Osteoblast (primary cell): ENCODE data around the gene BEST4. TPM values are rescaled to one million over a fixed set of nuclear protein-coding genes. Genes with fewer than 3 reads are reported as not detected.
A peak's percentile ranks its signal among the peaks of the same experiment; 100 is the strongest.

Experiments
- DNase-seq: peaks from one replicate; pipeline ENCODE4 v3.0.0; 2011; ENCODE audit warnings: low spot score, mixed read lengths; ENCODE audit not compliant: insufficient read length; ENCODE audit errors: missing footprints
- H2AFZ ChIP-seq: 2 replicates; pipeline ENCODE4 v1.6.0; 2011; ENCODE audit warnings: mild to moderate bottlenecking, low read length
- H3K27ac ChIP-seq: 2 replicates; pipeline ENCODE4 v1.5.1; 2011; ENCODE audit warnings: mild to moderate bottlenecking, low read depth, low read length, moderate library complexity
- H3K27me3 ChIP-seq: 2 replicates; pipeline ENCODE4 v1.6.0; 2012; ENCODE audit warnings: mild to moderate bottlenecking, control low read depth, inconsistent platforms, low read length, moderate library complexity; ENCODE audit not compliant: insufficient read depth
- H3K36me3 ChIP-seq: 2 replicates; pipeline ENCODE4 v1.5.1; 2011; ENCODE audit warnings: mild to moderate bottlenecking, low read length, control low read depth, moderate library complexity; ENCODE audit not compliant: insufficient read depth
- H3K4me1 ChIP-seq: 2 replicates; pipeline ENCODE4 v1.5.1; 2011; ENCODE audit warnings: mild to moderate bottlenecking, low read length, control low read depth, moderate library complexity; ENCODE audit not compliant: insufficient read depth
- H3K4me2 ChIP-seq: 2 replicates; pipeline ENCODE4 v1.6.0; 2011; ENCODE audit warnings: mild to moderate bottlenecking, low read length; ENCODE audit not compliant: insufficient read depth
- H3K4me3 ChIP-seq: fragments of 200-600 bp; sonication (generic); 3 replicates; pipeline ENCODE4 v1.5.1; 2012; ENCODE audit warnings: mild to moderate bottlenecking, low read length, inconsistent platforms; ENCODE audit not compliant: insufficient read depth
- H3K79me2 ChIP-seq: 2 replicates; pipeline ENCODE4 v1.6.0; 2012; ENCODE audit warnings: mild to moderate bottlenecking, low read length, control low read depth, inconsistent platforms; ENCODE audit not compliant: insufficient read depth
- H3K9me3 ChIP-seq: 2 replicates; pipeline ENCODE4 v1.5.1; 2011; ENCODE audit warnings: low read depth, low read length, control low read depth
- H4K20me1 ChIP-seq: 2 replicates; pipeline ENCODE4 v1.6.0; 2012; ENCODE audit warnings: mild to moderate bottlenecking, low read length, control low read depth; ENCODE audit not compliant: insufficient read depth
- total RNA-seq: library from RNA; depleted of rRNA; stranded (reverse); fragments of >200 nt; gene quantifications from 2 replicates; pipeline ENCODE4 v1.2.3, GENCODE V29; 2012
- TF ChIP-seq, protein P1 (sequence below): IDR thresholded peaks from 2 replicates; pipeline ENCODE4 v1.5.1; 2011; ENCODE audit warnings: mild to moderate bottlenecking, low read depth, low read length, moderate library complexity; ENCODE audit errors: extremely low read depth

The BEST4 gene
- total RNA-seq, 1 donor = not detected

DNA sequence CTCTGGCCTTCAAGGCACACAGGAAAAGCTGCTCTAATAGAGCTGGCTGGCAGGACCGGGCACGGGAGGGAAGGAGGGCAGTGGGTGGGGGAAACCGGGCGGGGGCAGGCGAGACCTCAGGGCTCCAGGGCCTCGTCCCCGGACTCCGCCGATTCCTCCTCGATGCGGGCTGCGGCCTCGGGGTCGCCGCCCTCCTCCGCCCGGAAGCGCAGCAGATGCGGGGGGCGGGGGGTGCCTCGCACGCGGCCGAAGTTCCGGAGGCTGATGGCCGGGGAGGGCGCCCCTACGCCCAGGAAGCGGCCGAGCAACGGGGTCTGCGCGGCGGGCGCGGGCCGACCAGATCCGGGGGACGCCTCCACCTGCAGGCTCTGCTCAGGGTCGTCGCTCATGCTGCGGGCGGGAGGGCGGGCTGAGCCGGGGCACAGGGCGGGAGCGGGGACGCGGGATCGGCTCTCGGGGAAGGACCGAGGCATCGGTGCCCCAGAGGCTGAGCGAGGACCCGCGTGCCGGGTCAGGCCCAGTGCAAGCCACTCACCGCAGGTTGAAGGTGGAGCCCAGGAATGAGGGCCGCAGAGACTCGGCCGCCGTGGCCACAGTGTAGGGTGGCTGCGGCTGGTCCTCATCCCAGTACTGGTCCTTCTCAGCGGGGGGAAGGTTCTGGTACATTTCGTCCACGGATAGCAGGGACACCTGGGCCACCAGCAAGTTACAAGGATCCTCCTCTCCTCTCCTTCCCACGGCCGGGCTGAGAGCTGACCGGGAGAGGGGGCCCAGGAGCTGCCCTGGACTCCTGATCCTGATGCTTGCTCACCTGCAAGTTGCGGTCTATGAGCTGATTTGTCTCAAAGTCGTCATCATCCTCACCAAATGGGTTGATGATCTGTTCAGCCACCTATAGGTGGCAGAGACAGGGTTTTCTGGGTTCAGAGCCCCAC is 3.6 kb downstream of the BEST4 start:
- Histone ChIP-seq H3K27ac (no peak overlapping the region), H3K4me3 (peak overlapping the region; percentile 65), H3K4me2 (peak overlapping the region; percentile 78)

DNA sequence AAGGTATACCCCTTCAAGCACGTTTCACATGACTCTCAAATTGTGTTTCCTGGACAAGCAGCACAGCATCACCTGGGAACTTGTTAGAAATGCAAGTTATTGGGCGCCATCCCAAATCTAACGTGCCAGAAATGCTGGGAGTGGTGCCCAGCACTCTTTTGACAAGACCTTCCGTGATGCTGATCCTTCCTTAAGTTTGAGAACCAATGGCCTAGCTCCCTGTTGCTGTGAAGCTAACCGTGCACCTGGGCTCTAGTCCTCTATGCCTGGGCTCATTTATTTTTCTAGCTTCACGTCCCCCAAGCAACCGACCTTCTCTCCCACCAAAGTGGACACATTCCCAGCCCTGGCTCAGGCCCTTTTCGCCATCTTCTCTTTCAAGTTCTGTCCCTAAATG is 4.3 kb downstream of the BEST4 start:
- DNase-seq = peak; percentile 79
- H3K4me3 ChIP-seq = peak overlapping the region; percentile 65
- H3K79me2 ChIP-seq = peaks cover 2% of the 10 kb centered on the region
- peaks cover 18% of the 10 kb centered on the region for H3K4me1 ChIP-seq
- no peaks in the 10 kb centered on the region for H3K27me3 ChIP-seq
- H3K27ac ChIP-seq = no peak overlapping the region
- peak overlapping the region; percentile 78 for H3K4me2 ChIP-seq
- H4K20me1 ChIP-seq = peaks cover 5% of the 10 kb centered on the region
- TF ChIP-seq, protein P1, sequence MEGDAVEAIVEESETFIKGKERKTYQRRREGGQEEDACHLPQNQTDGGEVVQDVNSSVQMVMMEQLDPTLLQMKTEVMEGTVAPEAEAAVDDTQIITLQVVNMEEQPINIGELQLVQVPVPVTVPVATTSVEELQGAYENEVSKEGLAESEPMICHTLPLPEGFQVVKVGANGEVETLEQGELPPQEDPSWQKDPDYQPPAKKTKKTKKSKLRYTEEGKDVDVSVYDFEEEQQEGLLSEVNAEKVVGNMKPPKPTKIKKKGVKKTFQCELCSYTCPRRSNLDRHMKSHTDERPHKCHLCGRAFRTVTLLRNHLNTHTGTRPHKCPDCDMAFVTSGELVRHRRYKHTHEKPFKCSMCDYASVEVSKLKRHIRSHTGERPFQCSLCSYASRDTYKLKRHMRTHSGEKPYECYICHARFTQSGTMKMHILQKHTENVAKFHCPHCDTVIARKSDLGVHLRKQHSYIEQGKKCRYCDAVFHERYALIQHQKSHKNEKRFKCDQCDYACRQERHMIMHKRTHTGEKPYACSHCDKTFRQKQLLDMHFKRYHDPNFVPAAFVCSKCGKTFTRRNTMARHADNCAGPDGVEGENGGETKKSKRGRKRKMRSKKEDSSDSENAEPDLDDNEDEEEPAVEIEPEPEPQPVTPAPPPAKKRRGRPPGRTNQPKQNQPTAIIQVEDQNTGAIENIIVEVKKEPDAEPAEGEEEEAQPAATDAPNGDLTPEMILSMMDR = no peak
- H3K36me3 ChIP-seq = peaks cover 20% of the 10 kb centered on the region
- peak overlapping the region; percentile 2 for H2AFZ ChIP-seq
- H3K9me3 ChIP-seq = no peaks in the 10 kb centered on the region

More for the DNA sequence above, 3.6 kb downstream of the BEST4 start:
- no peaks in the 10 kb centered on the region for H3K79me2 ChIP-seq
- H4K20me1 ChIP-seq = no peaks in the 10 kb centered on the region
- H3K27me3 ChIP-seq = no peaks in the 10 kb centered on the region
- no peaks in the 10 kb centered on the region for H3K9me3 ChIP-seq
- H3K4me1 ChIP-seq = peaks cover 18% of the 10 kb centered on the region
- DNase-seq = peak; percentile 89
- peaks cover 14% of the 10 kb centered on the region for H3K36me3 ChIP-seq
- TF ChIP-seq, protein P1 = peak; percentile 12
- peak overlapping the region; percentile 76 for H2AFZ ChIP-seq

DNA sequence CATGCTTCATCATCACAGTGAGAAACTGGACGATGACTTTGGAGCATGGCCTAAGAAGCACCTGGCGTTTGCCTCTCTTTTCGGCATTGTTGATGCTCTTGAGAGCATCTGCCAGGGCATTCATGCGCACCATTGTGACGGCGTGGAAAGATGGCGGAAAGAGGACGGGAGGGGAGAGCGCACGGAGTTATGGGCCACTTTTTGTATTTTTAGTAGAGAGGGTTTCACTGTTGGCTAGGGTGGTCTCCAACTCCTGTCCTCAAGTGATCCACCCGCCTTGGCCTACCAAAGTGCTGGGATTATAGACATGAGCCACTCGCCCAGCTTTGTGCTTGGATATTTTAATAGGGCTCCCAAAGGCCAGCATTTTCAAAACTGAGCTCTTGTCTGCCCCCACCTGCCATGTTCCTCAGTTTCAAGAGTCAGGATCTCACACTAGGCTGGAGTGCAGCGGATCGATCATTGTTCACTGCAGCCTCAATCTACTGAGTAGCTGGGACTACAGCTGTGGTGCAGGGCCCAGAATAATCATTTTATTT is 7.3 kb downstream of the BEST4 start:
- Histone ChIP-seq H3K27ac (no peak overlapping the region), H4K20me1 (peaks cover 35% of the 10 kb centered on the region), H3K27me3 (no peaks in the 10 kb centered on the region), H3K4me1 (peaks cover 31% of the 10 kb centered on the region), H3K79me2 (peaks cover 30% of the 10 kb centered on the region), H3K36me3 (peaks cover 47% of the 10 kb centered on the region), H3K9me3 (no peaks in the 10 kb centered on the region), H3K4me3 (no peak overlapping the region), H2AFZ (no peak overlapping the region), H3K4me2 (no peak overlapping the region)
- TF ChIP-seq, protein P1 = no peak
- no peak for DNase-seq
